Neural cell (in vitro differentiated cells): ENCODE data around the gene BTRC.

Experiments used
- EP300 ChIP-seq: fragments of 450-650 bp; conservative IDR thresholded peaks from 2 replicates; pipeline ENCODE4 v1.6.1; 2014; ENCODE audit warnings: antibody characterized with exemption, mild to moderate bottlenecking, moderate library complexity; ENCODE audit not compliant: poor library complexity, severe bottlenecking
- EZH2 ChIP-seq: fragments of 200-600, 300-800 bp; shearing (Covaris generic), sonication (generic); IDR thresholded peaks from 2 replicates; pipeline ENCODE4 v1.6.1; 2014; ENCODE audit warnings: antibody characterized with exemption, low read length, borderline replicate concordance, mild to moderate bottlenecking; ENCODE audit not compliant: insufficient read depth, poor library complexity, severe bottlenecking
- POLR2AphosphoS5 ChIP-seq: IDR thresholded peaks from 2 replicates; pipeline ENCODE4 v1.6.1; 2012
- RAD21 ChIP-seq: fragments of 450-650 bp; conservative IDR thresholded peaks from 2 replicates; pipeline ENCODE4 v1.6.1; 2014; ENCODE audit warnings: antibody characterized with exemption, mild to moderate bottlenecking, moderate library complexity
- TF ChIP-seq, protein P1 (sequence below): fragments of 450-650 bp; IDR thresholded peaks from 2 replicates; pipeline ENCODE4 v1.5.1; 2014; ENCODE audit warnings: antibody characterized with exemption, mild to moderate bottlenecking, moderate library complexity; ENCODE audit not compliant: poor library complexity, severe bottlenecking

DNA sequence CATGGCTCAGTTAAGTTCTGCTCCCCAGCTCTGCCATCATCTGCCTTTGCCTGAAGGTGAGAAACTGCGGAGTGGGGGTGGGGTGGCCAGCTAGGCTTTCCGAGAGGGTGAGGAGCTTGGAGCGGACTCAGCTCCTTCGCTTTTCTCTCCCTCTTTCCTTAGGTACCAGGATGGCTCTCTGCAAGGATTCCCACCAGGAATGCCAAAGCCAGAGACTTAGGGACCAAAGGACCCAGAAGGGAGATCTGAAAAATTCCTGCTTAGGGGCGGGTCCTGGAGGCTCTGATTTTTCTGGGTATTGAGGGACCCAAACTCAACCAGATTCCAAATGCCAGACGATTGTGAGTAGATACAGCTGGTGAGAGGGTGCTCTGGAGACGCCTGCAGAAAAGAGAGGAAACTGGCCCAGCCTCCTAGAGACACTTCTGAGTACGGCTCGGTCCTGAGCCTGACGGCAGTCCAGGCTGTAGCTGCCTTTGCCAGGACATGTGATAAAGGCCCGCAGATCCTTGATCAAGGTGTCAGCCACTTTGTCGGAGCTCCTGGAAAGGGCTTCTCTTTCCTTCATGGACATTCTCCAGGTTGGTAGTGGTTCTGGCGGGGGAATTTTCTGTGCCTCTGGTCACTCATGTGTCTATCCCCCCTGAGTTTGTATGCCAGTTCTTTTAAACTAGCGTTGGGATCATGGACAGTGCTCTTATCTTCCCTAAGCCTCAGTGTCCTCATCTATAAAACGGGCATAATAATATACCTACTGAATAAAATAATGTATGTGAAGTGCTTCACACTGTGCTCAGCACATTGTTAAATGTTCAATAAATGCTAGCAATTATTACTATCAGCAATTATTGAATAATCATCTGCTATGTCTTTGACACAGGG lies 42.5 kb upstream of the BTRC start:
- TF ChIP-seq POLR2AphosphoS5 (no peak), EZH2 (no peak), EP300 (no peak), RAD21 (peak; percentile 20)
- TF ChIP-seq, protein P1, sequence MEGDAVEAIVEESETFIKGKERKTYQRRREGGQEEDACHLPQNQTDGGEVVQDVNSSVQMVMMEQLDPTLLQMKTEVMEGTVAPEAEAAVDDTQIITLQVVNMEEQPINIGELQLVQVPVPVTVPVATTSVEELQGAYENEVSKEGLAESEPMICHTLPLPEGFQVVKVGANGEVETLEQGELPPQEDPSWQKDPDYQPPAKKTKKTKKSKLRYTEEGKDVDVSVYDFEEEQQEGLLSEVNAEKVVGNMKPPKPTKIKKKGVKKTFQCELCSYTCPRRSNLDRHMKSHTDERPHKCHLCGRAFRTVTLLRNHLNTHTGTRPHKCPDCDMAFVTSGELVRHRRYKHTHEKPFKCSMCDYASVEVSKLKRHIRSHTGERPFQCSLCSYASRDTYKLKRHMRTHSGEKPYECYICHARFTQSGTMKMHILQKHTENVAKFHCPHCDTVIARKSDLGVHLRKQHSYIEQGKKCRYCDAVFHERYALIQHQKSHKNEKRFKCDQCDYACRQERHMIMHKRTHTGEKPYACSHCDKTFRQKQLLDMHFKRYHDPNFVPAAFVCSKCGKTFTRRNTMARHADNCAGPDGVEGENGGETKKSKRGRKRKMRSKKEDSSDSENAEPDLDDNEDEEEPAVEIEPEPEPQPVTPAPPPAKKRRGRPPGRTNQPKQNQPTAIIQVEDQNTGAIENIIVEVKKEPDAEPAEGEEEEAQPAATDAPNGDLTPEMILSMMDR, result no peak
